Endothelial cell of umbilical vein (primary cell): ENCODE data around the gene NBEA. TPM values are rescaled to one million over a fixed set of nuclear protein-coding genes. Genes with fewer than 3 reads are reported as not detected.

Source experiments
- BruUV-seq: library from RNA; stranded (reverse); fragments of 400-500 nt; replicated peaks from 2 replicates; lab custom pipeline; 2021; lab: Mats Ljungman, UMichigan
- CTCF ChIA-PET: fragments of 300-600, 350-600 bp; sonication (Branson Sonifier 250); formaldehyde crosslinking; loops from one replicate; lab custom pipeline; 2021; ENCODE audit warnings: antibody characterized with exemption, inconsistent platforms; lab: Charles Lee
- POLR2A ChIA-PET: fragments of 300-600, 350-600 bp; sonication (Branson Sonifier 250); formaldehyde crosslinking; loops from one replicate; lab custom pipeline; 2021; ENCODE audit warnings: antibody characterized with exemption, inconsistent platforms; lab: Charles Lee
- DNase-seq: peaks from one replicate; pipeline ENCODE4 v3.0.0-alpha.2; 2011; ENCODE audit warnings: low read depth, low spot score
- FAIRE-seq: peaks from 2 replicates; lab custom pipeline; 2011; peaks lifted over from hg19 to GRCh38; lab: Jason Lieb, UNC
- H2AFZ ChIP-seq: 2 replicates; pipeline ENCODE4 v1.6.0; 2012; ENCODE audit warnings: low read depth, low read length, control low read depth, inconsistent platforms
- H3K27ac ChIP-seq: 2 replicates; pipeline ENCODE4 v1.5.1; 2011; ENCODE audit warnings: low read depth, mild to moderate bottlenecking, control low read depth, low read length, moderate library complexity; ENCODE audit not compliant: insufficient read depth
- H3K27me3 ChIP-seq, 2 experiments: 2 replicates each; pipeline versions ENCODE4 v1.6.0 to v1.6.1; 2011; ENCODE audit warnings: low read length in 2 of 2, mixed read lengths in 1 of 2; ENCODE audit not compliant: control insufficient read depth in 2 of 2, insufficient read depth in 2 of 2
- H3K36me3 ChIP-seq, 2 experiments: 2 replicates in 1 of 2; 3 replicates in 1 of 2; pipeline ENCODE4 v1.5.1; 2011; ENCODE audit warnings: low read length in 2 of 2, mild to moderate bottlenecking in 1 of 2, moderate library complexity in 1 of 2; ENCODE audit not compliant: control insufficient read depth in 2 of 2, insufficient read depth in 2 of 2; ENCODE audit errors: extremely low read depth in 1 of 2
- H3K4me1 ChIP-seq: 3 replicates; pipeline ENCODE4 v1.5.1; 2011; ENCODE audit warnings: mild to moderate bottlenecking, low read length; ENCODE audit not compliant: control insufficient read depth, insufficient read depth; ENCODE audit errors: extremely low read depth
- H3K4me2 ChIP-seq: 2 replicates; pipeline ENCODE4 v1.6.1; 2011; ENCODE audit warnings: low read length, control low read depth, mixed read lengths; ENCODE audit not compliant: insufficient read depth
- H3K4me3 ChIP-seq, 3 experiments: fragments of 200-600 bp in 1 of 3; sonication (generic), shearing (Covaris generic) in 1 of 3; replicated peaks in 1 of 3; 2 replicates each; pipeline ENCODE4 v1.5.1; 2011 to 2016; ENCODE audit warnings: control low read depth in 3 of 3, low read length in 3 of 3, mild to moderate bottlenecking in 2 of 3, inconsistent platforms in 1 of 3, low read depth in 1 of 3, moderate library complexity in 1 of 3; ENCODE audit not compliant: insufficient read depth in 1 of 3
- H3K79me2 ChIP-seq: 2 replicates; pipeline ENCODE4 v1.6.0; 2012; ENCODE audit warnings: low read length, inconsistent platforms; ENCODE audit not compliant: control insufficient read depth, insufficient read depth
- H3K9ac ChIP-seq: replicated peaks from 2 replicates; pipeline ENCODE3; 2011; ENCODE audit warnings: low read length, control low read depth; ENCODE audit not compliant: insufficient read depth; ENCODE audit errors: extremely low read depth
- H3K9me1 ChIP-seq: replicated peaks from 3 replicates; pipeline ENCODE4 v1.6.0; 2011; ENCODE audit warnings: mild to moderate bottlenecking, low read length; ENCODE audit not compliant: control insufficient read depth, insufficient read depth; ENCODE audit errors: extremely low read depth
- H3K9me3 ChIP-seq: replicated peaks from 2 replicates; pipeline ENCODE4 v1.5.1; 2012; ENCODE audit warnings: low read length, inconsistent platforms; ENCODE audit not compliant: control insufficient read depth, insufficient read depth
- H4K20me1 ChIP-seq: replicated peaks from 2 replicates; pipeline ENCODE3; 2011; ENCODE audit warnings: mild to moderate bottlenecking, low read length; ENCODE audit not compliant: control insufficient read depth, insufficient read depth; ENCODE audit errors: extremely low read depth
- EZH2 ChIP-seq: IDR thresholded peaks from 2 replicates; pipeline ENCODE4 v1.6.1; 2012; ENCODE audit warnings: borderline replicate concordance, low read depth, mild to moderate bottlenecking, moderate library complexity, low read length, inconsistent platforms; ENCODE audit not compliant: severe bottlenecking
- FOS ChIP-seq: IDR thresholded peaks from 2 replicates; pipeline ENCODE4 v1.6.1; 2011; ENCODE audit warnings: mild to moderate bottlenecking, low read length, moderate library complexity, borderline replicate concordance; ENCODE audit not compliant: insufficient read depth
- GATA2 ChIP-seq: IDR thresholded peaks from 2 replicates; pipeline ENCODE4 v1.7.0; 2011; ENCODE audit warnings: low read depth, mild to moderate bottlenecking, moderate library complexity, mixed read lengths, low read length; ENCODE audit not compliant: insufficient read length, insufficient read depth
- JUN ChIP-seq: IDR thresholded peaks from 2 replicates; pipeline ENCODE4 v1.6.1; 2011; ENCODE audit warnings: borderline replicate concordance, low read depth; ENCODE audit not compliant: insufficient read length, insufficient read depth
- MAX ChIP-seq: IDR thresholded peaks from 2 replicates; pipeline ENCODE4 v1.6.1; 2011; ENCODE audit not compliant: insufficient read depth, insufficient read length
- MYC ChIP-seq: IDR thresholded peaks from one replicate; pipeline ENCODE4 v1.6.1; 2011; ENCODE audit warnings: mild to moderate bottlenecking, low read depth, low read length
- POLR2A ChIP-seq: IDR thresholded peaks from 2 replicates; pipeline ENCODE4 v1.6.1; 2012; ENCODE audit warnings: low read depth, mild to moderate bottlenecking, control low read depth, low read length
- POLR2AphosphoS5 ChIP-seq: IDR thresholded peaks from 2 replicates; pipeline ENCODE4 v1.6.1; 2012; ENCODE audit warnings: low read depth, mild to moderate bottlenecking, control low read depth, low read length, moderate library complexity; ENCODE audit not compliant: insufficient read depth
- dilution Hi-C: fragments of 300-500 bp; cut with MboI; formaldehyde crosslinking; loops from one replicate; pipeline ENCODE4 v1.15.0; 2019; ENCODE audit warnings: low sequenced_read_pairs; ENCODE audit not compliant: extremely low pct_ligation_motif_present
- intact Hi-C: fragments of 100-400 bp; cut with micrococcal nuclease; formaldehyde crosslinking; loops from one replicate; pipeline ENCODE4 v1.10.0; 2022
- polyA plus RNA-seq, 4 experiments: library from polyadenylated mRNA; depleted of rRNA in 3 of 4; stranded (reverse) in 3 of 4; unstranded in 1 of 4; fragments of >200 nt; gene quantifications; 2 replicates each; pipeline versions ENCODE4 v1.2.1 to v1.2.3, GENCODE V29; 2011 to 2012; ENCODE audit warnings: missing spikeins in 1 of 4
- total RNA-seq: library from RNA; stranded (reverse); gene quantifications from 2 replicates; pipeline ENCODE4 v1.2.3, GENCODE V29; 2021
- TF ChIP-seq, protein P1 (sequence below), 2 donors: IDR thresholded peaks; 1 replicate in 1 of 2; 2 replicates in 1 of 2; pipeline ENCODE4 v1.5.1; 2011; ENCODE audit warnings: low read length in 2 of 2, mild to moderate bottlenecking in 2 of 2, moderate library complexity in 2 of 2, control low read depth in 1 of 2, inconsistent platforms in 1 of 2, low read depth in 1 of 2; ENCODE audit not compliant: insufficient read depth in 1 of 2; ENCODE audit errors: extremely low read depth in 1 of 2

The NBEA gene
- total and polyA plus RNA-seq, 2 donors (not counting 3 experiments of a cell fraction or from before 2014, with no cell fraction given) = 3.0 to 4.8 TPM

- Histone ChIP-seq H3K9me1 (no peaks in the 10 kb centered on the region), H3K27ac (no peak overlapping the region), H3K4me1 (no peaks in the 10 kb centered on the region), H2AFZ (no peak overlapping the region), H3K4me3 (no peak overlapping the region), H3K79me2 (no peaks in the 10 kb centered on the region), H4K20me1 (no peaks in the 10 kb centered on the region), H3K27me3 (no peaks in the 10 kb centered on the region), H3K4me2 (no peak overlapping the region), H3K36me3 (no peaks in the 10 kb centered on the region), H3K9me3 (no peaks in the 10 kb centered on the region), H3K9ac (no peak overlapping the region)
- DNase-seq (no peak), FAIRE-seq (no peak)
- ChIA-PET CTCF (no interaction called here), POLR2A (no interaction called here)
- intact Hi-C loops = no loop called here
- dilution Hi-C loops = no loop called here
- TF ChIP-seq JUN (no peak), POLR2A (no peak), MAX (no peak), EZH2 (no peak), FOS (no peak), GATA2 (no peak), POLR2AphosphoS5 (no peak), MYC (no peak)
- TF ChIP-seq, protein P1, sequence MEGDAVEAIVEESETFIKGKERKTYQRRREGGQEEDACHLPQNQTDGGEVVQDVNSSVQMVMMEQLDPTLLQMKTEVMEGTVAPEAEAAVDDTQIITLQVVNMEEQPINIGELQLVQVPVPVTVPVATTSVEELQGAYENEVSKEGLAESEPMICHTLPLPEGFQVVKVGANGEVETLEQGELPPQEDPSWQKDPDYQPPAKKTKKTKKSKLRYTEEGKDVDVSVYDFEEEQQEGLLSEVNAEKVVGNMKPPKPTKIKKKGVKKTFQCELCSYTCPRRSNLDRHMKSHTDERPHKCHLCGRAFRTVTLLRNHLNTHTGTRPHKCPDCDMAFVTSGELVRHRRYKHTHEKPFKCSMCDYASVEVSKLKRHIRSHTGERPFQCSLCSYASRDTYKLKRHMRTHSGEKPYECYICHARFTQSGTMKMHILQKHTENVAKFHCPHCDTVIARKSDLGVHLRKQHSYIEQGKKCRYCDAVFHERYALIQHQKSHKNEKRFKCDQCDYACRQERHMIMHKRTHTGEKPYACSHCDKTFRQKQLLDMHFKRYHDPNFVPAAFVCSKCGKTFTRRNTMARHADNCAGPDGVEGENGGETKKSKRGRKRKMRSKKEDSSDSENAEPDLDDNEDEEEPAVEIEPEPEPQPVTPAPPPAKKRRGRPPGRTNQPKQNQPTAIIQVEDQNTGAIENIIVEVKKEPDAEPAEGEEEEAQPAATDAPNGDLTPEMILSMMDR (IDR thresholded peaks at IDR 0.05; ENCODE audit: extremely low read depth in 1 of 2, insufficient read depth in 1 of 2, low read depth in 1 of 2, low read length in 2 of 2) = no peak
- no TSS peak for BruUV-seq
Observed at GRCh38 chr13:35127466-35127865, 185.4 kb downstream of the NBEA start.
